Measurements from ENCODE around the gene WDR90.

Gene WDR90

GRCh38 chr16:702341-702740 is 53.2 kb downstream of the WDR90 start:
- H3K4me3 ChIP-seq (replicated peaks; ENCODE audit: low read depth, low read length) = no peak overlapping the region
- no peaks in the 10 kb centered on the region; the same call in 1 of the 2 replicates for H3K27me3 ChIP-seq (replicated peaks; ENCODE audit: control insufficient read depth, insufficient read depth, low read length)
- DNase-seq (ENCODE audit: extremely low read depth, insufficient read length) = no peak
- H3K36me3 ChIP-seq (ENCODE audit: control insufficient read depth, insufficient read depth, low read length) = no peaks in the 10 kb centered on the region
- TF ChIP-seq, protein P1, sequence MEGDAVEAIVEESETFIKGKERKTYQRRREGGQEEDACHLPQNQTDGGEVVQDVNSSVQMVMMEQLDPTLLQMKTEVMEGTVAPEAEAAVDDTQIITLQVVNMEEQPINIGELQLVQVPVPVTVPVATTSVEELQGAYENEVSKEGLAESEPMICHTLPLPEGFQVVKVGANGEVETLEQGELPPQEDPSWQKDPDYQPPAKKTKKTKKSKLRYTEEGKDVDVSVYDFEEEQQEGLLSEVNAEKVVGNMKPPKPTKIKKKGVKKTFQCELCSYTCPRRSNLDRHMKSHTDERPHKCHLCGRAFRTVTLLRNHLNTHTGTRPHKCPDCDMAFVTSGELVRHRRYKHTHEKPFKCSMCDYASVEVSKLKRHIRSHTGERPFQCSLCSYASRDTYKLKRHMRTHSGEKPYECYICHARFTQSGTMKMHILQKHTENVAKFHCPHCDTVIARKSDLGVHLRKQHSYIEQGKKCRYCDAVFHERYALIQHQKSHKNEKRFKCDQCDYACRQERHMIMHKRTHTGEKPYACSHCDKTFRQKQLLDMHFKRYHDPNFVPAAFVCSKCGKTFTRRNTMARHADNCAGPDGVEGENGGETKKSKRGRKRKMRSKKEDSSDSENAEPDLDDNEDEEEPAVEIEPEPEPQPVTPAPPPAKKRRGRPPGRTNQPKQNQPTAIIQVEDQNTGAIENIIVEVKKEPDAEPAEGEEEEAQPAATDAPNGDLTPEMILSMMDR (IDR thresholded peaks at IDR 0.05; ENCODE audit: insufficient read depth, low read length, poor library complexity, severe bottlenecking) = no peak

DNA sequence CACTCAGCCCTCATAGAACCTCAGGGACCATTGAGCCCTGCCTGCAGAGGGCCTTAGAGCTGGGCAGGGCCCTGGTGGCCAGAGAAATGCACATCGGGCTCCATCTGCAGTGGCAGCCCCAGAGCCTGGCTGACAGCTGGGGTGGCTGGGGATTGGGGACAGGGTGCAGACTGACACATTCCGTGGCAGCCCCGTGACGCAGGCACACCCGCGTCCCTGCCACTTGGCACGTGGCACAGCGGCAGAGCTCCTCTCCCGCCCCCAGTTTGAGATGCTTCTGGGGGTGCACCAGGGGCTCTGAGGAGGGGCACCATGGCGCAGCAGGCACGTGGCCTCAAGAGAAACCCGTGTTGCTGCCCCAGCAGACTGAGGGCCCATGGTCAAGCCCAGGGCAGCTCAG is 54.2 kb downstream of the WDR90 start:
- TF ChIP-seq, protein P1 (IDR thresholded peaks at IDR 0.05; ENCODE audit: insufficient read depth, low read length, poor library complexity, severe bottlenecking) = no peak
- no peak for DNase-seq (ENCODE audit: extremely low read depth, insufficient read length)
- H3K36me3 ChIP-seq (ENCODE audit: control insufficient read depth, insufficient read depth, low read length) = no peaks in the 10 kb centered on the region
- H3K27me3 ChIP-seq (replicated peaks; ENCODE audit: control insufficient read depth, insufficient read depth, low read length) = no peaks in the 10 kb centered on the region; the same call in none of the 2 replicates
- no peak overlapping the region for H3K4me3 ChIP-seq (replicated peaks; ENCODE audit: low read depth, low read length)

DNA sequence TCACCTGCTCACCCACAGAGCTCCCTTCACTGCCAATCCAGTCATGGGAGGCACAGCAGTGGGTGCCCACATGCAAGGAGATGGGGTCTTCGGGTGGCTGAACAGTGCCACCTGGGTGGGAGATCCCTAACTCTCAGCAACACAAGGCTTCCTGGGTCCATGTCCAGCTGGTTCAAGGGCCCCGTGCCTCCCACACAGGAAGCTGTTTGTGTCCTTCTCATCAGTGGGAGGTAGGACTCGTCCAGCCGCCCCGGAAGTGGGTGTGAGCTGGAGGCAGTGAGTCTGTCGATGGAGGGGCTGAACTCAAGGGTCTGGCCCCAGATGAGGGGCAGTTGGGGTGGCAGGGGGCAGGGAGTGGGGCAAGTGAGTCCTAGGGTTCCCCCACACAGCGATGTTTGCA is 54.9 kb downstream of the WDR90 start:
- no peaks in the 10 kb centered on the region; the same call in none of the 2 replicates for H3K27me3 ChIP-seq (replicated peaks; ENCODE audit: control insufficient read depth, insufficient read depth, low read length)
- no peak for DNase-seq (ENCODE audit: extremely low read depth, insufficient read length)

DNA sequence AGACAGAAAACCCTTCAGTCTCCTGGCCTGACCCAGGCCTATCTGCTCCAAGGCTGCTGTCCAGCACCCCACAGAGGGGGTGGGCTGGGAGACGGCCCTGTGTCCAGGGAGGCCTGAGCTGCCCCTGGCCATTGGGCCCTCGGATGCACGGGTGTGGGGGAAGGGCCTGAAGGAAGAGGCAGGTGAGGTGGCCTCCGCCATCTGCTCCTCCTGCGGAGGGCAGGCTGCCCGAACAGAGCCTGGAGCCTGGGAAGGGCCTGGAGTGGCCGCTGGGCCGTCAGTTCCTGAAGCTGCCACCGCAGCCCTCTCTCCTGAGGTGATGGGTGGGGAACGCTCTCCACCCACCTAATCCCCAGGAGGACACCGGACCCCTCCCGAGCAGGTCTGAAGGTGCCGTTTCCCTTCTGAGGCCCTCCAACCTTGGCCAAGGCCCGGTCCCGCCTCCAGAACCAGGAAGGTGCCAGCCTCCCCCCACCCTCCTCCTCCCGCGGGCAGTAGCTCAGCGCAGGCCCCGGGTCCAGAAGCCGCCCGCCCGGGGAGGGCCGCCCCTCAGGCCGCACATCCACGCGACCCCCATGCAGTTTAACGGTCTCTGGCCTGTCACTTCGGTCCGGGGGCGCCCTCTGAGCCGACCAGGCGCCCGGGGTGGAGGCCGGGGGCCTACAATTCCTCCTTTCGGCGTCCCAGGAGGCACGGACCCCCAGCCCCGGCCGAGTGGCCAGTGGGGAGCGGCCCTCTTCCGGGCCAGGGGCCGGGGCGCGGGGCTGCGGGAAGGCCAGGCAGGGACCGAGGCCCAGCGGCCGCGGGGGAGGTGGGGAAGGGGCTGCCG is 55.6 kb downstream of the WDR90 start:
- TF ChIP-seq, protein P1 (IDR thresholded peaks at IDR 0.05; ENCODE audit: insufficient read depth, low read length, poor library complexity, severe bottlenecking) = no peak

More for the DNA sequence above, 54.9 kb downstream of the WDR90 start:
- no peak overlapping the region for H3K4me3 ChIP-seq (replicated peaks; ENCODE audit: low read depth, low read length)
- TF ChIP-seq, protein P1 (IDR thresholded peaks at IDR 0.05; ENCODE audit: insufficient read depth, low read length, poor library complexity, severe bottlenecking) = no peak
- H3K36me3 ChIP-seq (ENCODE audit: control insufficient read depth, insufficient read depth, low read length) = no peaks in the 10 kb centered on the region

DNA sequence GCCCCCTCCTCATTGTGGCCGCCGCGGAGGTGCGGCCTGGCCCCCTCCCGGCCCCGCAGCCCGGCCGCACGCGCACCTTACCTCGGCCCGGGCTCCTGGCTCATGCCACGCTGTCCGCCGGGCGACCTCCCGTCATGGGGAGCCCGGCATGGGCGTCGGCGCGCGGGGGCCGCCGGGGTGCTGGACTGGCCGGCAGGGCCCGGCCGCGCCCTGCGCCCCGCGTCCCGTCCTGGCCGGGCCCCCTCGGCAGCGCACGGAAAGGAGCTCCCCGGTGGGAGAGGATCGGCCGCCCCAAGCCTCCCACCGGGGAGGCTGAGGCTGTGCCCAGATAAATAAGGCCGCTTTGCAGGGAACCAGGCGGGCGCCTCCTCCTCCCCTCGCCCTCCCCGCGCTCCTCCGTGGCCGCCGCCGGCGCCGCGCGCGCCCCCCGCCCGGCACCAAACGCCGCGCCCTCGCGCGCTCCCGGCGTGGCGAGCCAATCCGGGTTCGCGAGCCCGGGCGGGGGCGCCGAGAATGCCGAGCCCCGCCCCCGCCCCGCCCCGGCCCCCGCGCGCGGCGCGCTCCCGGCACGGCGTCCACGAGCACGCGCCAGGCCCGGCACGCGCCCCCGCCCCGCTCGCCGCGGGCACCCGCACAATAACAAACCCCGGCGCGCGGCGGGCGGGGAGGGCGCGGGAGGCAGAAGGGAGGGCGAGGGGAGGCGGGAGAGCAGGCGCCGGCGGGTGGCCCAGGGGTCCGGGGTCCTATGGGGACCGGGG is 56.4 kb downstream of the WDR90 start, which contains the start of gene FBXL16:
Gene FBXL16, minus strand, starts transcription at position 371 of the 758 bp plus-strand sequence. CDS start 8,396 bp downstream, outside the sequence.
- no peak for DNase-seq (ENCODE audit: extremely low read depth, insufficient read length)
- no peak within 1 kb of the TSS for H3K4me3 ChIP-seq (replicated peaks; ENCODE audit: low read depth, low read length)
- TF ChIP-seq, protein P1 (IDR thresholded peaks at IDR 0.05; ENCODE audit: insufficient read depth, low read length, poor library complexity, severe bottlenecking) = no peak
- H3K27me3 ChIP-seq (replicated peaks; ENCODE audit: control insufficient read depth, insufficient read depth, low read length) = peaks cover 2% of the 10 kb centered on the region
- no peaks in the 10 kb centered on the region for H3K36me3 ChIP-seq (ENCODE audit: control insufficient read depth, insufficient read depth, low read length)

More for the DNA sequence above, 55.6 kb downstream of the WDR90 start:
- no peak for DNase-seq (ENCODE audit: extremely low read depth, insufficient read length)
- Histone ChIP-seq H3K27me3 (replicated peaks; ENCODE audit: control insufficient read depth, insufficient read depth, low read length) (no peaks in the 10 kb centered on the region; the same call in none of the 2 replicates), H3K36me3 (ENCODE audit: control insufficient read depth, insufficient read depth, low read length) (no peaks in the 10 kb centered on the region), H3K4me3 (replicated peaks; ENCODE audit: low read depth, low read length) (no peak overlapping the region)
